HG02981 (cell line): ENCODE data around the gene CP.
A peak's percentile ranks its signal among the peaks of the same experiment; 100 is the strongest.
"Not testable (repeated sequence)": the region's sequence is repeated elsewhere in the genome, so short reads cannot be mapped to it uniquely, and the experiment has no call there.

Experiments
- ATAC-seq: cut with Tn5 transposase; IDR thresholded peaks from one replicate; pipeline ENCODE4 v1.9.1; 2021; ENCODE audit warnings: mild to moderate bottlenecking, moderate library complexity; ENCODE audit not compliant: unreplicated experiment

CP gene

DNA sequence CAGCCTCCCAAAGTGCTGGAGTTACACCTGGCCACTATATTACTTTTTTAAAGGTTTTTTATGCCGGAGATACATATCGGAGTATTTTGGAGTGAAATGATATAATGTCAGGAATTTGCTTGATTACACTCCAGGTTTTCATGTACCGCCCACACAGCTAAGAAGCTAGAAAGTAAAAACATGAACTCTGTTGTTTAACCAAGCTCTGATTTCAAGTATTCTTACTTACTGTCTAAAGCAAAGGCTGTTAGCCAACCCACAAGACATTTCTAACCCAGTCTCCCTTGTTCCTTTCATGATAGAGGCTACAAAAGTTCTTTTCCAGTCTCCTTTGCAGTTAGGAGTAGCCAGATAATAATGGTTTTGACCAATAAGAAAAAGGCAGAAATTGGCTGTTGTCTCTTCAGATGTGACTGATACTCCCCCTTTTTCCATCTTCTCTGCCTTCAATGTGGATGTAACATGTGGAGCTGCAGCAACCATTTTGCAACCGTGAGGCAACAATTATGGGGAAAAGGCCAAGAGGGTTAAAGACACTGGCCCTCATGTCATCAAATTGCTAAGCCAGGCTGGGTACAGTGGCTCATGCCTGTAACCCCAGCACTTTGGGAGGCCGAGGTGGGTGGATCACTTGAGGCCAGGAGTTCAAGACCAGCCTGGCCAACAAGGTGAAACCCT is 6.1 kb upstream of the CP start:
- no peak for ATAC-seq

DNA sequence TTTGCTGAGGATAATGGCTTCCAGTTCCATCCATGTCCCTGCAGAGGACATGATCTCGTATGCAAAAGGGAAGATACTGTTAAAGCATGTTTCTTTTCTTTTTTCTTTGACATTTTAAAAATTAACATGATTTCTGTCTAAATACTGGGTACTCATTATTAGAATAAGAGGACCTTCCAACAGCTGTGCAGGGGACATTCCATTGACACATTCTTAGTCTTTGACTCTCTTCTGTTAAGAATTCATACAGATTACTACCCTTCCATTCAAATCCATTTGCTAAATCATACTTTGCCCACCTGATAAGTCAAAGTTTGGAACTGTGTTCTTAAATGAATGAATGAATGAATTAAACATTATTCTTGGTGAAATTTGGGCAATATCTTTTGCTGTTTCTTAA is 5.1 kb upstream of the CP start:
- ATAC-seq: no peak

DNA sequence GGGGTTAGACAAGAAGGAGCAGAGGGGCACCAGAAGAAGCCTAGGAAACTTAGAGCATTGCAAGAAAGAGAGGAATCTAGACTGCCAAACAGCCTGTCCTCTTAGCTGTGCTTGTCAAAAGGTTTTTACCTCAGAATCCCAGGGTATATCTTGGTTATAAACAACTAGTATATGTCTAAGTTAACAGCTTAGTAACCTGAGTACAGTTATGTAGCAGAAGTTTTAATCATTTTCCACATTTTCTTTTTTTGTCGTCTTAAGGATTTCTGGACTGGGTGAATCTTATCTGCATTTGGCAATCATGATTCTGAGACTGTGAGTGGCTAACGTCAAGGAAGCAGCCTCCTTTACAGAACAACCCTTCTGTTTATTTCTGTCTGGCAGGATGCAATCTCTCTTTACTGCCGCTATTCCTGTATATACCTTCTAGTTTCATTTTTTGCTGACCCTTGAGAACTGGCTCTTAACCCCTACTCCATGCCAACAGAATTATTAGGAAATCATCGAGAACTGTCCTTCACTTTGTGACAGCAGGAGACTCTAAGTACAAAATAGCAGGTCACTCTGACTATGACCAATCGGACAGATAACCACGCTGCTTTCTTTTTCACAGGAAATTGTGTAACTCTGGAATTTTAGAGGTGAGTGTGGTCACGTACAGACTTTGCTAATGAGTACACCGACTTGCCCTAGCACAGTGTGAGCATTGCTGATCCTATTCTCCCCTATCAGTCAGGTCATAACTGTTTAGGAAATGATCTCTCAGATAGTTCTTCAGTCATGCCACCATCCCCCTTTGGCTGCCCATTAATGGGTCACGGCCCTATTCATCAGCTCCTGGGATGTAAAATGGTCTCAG is 3.3 kb upstream of the CP start:
- ATAC-seq: peak; percentile 93

DNA sequence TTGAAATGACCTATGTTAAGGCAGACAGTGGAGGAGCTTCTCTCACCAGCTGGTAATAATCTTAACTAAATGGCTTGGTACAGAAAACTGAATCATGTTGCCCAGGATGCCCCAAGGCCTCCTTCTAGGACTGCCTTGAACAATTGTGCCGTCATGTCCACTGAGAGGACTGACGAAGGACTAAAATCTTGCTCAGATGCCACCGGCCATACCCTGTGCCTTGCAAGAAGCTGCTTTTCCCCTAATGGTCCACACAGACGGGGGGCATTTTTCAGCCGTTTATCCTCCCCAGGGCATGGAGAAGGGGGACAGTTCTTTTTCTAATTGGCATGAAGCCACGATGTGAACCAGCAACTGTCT is 1.8 kb upstream of the CP start:
- no peak for ATAC-seq

DNA sequence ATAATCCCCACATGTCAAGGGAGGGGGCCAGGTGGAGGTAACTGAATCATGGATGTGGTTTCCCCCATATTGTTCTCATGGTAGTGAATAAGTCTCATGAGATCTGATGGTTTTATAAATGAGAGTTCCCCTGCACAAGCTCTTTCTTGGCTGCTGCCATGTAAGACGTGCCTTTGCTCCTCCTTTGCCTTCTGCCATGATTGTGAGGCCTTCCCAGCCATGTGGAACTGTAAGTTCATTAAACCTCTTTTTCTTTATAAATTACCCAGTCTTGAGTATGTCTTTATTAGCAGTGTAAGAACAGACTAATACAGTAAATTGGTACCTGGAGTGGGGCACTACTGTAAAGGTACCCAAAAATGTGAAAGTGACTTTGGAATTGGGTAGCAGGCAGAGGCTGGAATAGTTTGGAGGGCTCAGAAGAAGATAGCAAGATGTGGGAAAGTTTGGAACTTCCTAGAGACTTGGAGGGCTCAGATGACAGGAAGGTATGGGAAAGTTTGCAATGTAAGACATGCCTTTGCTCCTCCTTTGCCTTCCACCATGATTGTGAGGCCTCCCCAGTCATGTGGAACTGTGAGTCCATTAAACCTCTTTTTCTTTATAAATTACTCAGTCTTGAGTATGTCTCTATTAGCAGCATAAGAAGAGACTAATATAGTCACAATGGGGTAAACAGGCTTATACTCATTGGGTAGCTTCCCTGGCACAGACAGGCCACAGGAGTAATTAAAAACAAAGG is 2.1 kb downstream of the CP start:
- ATAC-seq: not testable (repeated sequence)

DNA sequence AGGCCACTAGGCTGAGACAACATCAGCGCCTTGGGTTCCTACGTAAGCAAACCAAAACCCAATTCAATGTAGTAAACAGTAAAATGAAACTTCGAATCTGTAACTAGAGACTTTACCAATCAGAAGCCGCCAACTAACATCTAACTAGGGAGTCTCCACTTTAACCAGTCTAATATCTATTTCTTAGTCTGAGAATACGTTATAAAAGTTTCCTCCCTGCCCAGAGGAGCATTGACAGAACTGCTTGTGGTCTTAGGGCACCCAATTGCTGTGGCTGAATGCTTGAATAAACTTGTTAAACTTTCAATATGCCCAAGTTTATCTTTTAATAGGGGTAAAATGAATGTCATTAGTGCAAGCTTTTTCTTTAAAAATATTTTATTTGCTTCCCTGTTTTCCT is 4.3 kb downstream of the CP start:
- no peak for ATAC-seq

DNA sequence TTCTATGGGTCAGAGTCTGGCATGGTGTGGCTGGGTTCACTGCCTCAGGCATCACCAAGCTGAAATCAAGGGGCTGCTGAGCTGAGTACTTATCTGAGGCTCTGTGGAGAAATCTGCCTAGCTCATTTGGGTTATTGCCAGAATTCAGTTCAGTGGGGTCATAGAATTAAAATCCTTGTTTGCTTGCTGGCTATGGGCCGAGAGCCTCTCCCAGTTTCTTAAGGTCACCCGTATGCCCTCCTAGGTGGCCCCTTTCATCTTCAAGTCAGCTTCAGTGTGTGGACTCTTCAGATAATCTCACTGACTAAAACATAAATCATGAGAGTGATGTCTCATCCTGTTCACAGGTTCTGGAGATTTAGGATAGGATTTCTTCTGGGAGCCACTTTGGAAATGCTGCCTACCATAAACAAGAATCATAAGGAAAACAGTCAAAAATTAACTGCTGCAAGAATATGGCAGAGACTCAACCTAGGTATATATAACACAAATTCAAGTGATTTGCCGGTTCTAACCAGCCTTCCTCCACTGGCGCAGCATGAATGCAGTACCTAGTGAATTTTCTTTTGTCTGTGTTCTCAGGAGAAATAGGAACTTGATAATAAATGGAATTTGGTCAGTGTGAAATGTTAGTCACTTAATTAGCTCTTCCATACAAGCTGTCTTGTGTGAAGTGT is 5.3 kb downstream of the CP start:
- ATAC-seq: no peak

DNA sequence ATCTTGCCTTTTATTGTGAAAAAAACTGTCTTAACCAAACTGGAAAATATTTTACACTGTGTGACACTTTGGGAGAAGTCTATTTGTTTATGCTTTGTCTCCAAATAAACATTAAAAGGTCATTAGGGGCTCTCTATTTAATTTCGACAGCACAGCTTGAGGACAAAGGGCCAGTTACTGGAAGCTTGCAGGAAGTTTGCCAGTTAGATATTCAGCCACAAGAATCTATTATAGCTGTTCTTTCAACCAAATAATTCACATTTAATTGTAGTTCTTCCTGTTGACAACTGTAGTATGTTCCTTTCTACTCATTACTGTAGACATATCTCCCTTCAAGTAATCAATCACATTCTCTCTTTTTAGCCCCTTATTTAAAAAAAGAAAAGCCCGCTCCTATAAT is 6.1 kb downstream of the CP start:
- ATAC-seq: no peak

DNA sequence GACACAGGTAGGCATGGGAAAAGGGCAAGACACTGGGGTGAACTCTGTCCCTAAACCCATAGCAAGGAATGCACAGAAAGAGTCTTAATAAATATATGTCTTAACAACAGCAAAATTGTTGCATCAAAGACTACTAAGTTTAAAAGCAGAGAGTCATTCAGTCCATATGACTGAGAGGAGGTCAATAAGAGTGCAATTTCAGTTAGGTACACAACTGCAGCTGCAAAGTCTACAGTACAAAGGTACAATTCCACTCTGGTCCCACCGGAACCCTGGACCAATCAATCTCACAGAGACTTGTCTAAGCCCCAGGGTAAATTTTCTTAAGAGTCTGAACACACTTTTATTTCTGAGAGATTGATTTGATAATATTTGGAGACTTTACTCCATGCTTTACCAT is 6.9 kb downstream of the CP start:
- ATAC-seq: no peak

DNA sequence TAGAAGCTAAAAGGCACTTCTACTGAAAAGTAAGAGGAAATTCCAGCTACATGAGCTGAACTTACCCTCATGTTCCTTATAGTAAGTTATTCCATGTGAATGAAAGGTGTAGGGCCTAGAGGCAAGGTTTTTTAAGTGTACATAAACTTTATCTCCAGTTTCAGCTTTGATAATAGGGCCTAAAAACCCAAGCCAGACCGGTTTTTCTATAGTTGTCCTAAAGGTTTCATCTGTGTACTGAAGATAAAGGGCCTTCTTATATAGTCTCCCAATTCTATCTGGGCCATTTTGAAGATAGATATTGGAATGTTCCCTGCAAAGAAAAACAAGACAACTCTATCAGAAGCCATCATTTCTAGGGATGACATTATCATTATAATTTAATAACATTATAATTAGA is 9.2 kb downstream of the CP start:
- ATAC-seq: no peak

DNA sequence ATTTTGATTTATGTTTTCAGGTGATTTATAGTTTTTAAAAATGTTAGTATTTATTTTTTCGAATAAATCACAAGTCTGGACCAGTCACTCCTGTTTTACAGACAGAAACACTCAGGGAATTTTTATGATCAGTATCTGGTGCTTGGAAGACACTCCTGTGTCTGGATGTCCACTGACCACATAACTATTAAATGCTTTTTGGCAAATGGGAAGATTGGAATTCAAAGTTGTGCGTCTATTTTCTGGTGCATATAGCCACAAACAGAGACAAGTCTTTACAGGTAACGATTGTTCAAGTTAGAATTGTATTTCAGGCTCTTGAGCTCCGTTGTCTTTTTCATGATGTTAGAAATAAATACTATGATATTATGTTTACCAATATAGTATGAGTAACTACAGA is 12.2 kb downstream of the CP start:
- no peak for ATAC-seq

DNA sequence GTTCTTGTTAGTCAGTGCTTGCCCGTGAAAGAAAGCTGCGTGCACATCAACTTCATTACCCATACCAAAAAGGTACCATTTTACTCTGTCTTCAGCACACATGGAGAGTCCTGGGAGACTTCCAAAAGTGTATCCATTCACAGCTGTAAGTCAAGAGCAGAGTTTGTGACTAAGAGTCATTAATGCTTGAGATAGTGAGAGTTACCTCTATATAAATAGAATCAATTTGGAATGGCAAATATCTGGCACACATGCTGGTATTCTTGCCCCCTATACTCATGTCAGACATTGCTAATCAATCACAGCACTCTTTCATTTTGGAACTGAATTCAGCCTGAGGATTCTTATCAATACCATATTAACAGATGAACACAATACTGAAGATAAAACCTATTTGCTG is 14.2 kb downstream of the CP start:
- no peak for ATAC-seq

DNA sequence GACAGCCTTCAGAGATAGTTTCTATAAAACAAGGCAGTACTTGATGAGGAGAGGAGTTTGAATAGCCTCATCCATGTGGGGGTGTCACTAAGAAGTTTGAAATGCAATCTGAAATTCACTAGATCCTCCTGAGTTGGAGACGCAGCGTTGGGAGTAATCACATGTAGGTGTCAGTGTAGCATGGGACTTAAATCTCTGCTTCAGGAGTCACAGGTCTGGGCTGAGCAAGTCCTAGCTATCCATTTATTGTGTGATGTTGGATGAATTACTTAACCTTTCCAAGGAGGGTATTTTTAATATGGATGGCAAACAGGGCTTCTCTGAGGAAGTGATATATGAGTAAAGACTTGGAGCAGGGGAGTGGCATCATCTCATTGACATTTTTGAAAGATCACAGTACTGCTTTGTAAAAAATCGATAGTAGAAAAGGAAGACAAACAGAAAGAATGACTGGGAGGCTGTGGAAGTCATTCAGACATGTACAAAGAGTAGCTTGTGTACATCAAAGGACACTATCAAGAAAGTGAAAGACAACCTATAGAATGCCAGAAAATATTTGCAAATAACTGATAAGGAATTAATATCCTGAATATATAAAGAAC is 17.1 kb downstream of the CP start:
- no peak for ATAC-seq

DNA sequence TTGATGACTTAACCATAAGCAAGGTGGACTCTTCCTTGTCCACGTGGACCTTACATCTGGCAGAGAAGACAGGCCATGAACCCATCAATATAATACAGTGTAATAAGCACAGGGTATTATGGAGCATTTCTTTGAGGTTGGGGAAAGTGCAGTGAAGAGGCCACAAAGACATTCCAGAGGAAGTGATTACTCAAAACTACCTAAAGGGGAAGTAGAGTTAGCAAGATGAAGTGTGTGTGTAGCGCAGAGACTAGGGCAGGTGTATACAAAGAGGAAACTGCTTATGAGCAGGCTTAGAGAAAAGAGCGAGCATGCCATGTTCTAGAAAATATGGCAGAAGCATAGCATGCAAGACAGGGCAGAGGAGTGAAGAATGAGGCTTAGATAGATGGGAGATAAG is 17.9 kb downstream of the CP start:
- ATAC-seq: peak; percentile 94

DNA sequence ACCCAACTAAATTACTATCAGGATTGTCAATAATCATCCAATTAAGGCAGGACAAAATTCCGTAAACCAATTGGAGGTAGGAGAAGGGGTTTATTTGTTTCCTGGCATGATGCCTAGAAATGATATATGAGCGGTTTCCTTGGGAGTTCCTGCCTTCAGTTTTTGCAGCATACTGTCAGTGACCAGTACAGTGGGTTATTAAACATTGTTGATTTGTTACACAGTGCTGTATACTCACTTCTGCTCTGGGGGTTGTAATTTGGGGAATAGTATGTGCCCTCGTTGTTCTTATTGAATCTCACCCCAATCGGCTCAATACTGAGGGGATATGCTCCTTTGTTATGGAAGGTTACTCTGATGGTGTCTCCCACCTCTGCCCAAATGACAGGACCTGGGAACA is 22.2 kb downstream of the CP start:
- no peak for ATAC-seq

DNA sequence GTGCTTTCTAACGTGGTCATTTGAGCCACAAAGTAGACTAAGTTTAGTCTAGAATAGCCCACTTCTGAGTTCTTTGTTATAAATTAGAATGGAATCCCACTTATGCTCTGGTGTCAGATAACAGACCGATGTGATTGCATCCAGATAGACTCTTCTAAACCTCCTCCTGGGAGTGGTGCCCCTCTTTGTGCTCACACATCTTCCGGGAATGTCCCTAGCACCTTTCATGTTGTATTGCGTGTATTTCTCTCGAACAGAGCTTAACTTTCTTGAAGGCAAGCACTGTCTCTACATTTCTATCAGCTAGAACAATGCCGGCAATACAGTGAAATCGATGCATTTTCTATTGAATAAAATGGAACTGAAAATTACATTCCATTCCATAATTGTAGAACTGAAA is 23.0 kb downstream of the CP start:
- ATAC-seq: no peak

DNA sequence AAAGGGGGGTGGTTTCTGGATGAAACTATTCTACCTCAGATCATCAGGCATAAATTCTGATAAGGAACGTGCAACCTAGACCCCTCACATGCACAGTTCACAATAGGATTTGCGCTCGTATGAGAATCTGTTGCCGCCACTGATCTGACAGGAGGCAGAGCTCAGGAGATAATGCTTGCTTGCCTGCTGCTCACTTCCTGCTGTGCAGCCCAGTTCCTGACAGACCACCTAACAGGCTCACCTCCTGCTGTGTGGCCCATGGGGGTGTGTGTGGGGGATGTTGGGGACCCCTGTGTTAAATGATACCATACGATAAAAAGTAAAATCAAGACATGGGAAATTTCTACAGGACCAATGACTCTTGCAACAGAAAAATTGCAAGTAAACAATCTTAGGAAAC is 24.0 kb downstream of the CP start:
- no peak for ATAC-seq

DNA sequence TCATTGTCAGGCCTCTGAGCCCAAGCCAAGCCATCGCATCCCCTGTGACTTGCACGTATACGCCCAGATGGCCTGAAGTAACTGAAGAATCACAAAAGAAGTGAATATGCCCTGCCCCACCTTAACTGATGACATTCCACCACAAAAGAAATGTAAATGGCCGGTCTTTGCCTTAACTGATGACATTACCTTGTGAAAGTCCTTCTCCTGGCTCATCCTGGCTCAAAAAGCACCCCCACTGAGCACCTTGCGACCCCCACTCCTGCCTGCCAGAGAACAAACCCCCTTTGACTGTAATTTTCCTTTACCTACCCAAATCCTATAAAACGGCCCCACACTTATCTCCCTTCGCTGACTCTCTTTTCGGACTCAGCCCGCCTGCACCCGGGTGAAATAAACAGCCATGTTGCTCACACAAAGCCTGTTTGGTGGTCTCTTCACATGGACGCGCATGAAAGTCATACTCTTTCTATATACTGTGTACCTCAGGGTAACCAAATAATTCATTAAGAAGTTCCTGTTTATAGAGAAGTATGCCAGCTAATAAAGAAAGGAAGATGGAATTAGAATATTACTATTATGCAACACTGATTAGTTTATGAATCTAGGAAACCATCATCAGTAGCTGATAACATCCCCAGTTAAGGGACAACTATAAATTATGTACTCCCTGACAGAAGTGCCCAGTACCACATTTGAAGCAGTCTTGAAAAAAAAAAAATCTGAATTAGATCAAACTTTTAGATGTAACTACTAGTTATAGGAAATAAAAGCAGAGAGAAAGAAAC is 24.6 kb downstream of the CP start:
- ATAC-seq: not testable (repeated sequence)

DNA sequence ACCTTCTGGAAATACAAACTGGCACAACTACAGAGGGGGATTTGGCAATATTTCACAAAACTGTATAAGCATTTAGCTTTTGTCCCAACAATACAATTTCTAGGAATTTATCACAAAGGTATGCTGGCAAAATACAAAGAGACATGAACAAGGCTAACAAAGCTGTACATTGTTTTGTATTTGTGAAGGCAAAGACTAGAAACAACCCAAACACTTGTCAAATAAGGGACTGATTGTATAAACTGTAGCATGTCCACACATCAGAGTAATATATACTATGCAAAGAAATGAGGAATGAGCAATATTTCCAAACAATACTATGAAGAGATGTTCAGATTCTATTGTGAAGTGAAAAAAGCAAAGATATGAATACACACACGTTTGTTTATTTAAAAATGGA is 26.4 kb downstream of the CP start:
- no peak for ATAC-seq

DNA sequence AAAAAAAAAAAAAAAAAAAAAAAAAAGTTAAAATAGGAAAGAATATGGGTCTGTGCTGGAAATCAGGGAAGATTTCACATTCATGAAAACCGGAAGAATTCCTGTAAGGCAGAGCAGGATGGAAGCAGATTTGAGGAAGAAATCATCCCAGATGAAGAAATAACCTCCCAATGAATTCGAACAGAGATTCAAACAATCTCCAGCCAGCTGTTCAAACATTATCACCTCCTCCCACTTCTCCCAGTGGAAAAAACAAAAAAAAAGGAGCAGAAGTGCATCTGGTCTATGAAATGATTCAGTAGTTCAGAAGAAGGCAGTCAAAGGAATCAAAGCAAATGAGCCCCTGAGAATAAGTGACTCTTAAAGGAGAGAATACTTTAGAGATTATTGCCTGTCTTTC is 33.1 kb downstream of the CP start:
- ATAC-seq: no peak
